SH-SY5Y (cell line): ENCODE measurements around the gene GLI2.

ENCODE experiments used
- GATA2 ChIP-seq: IDR thresholded peaks from 2 replicates; pipeline ENCODE4 v1.6.1; 2011; ENCODE audit warnings: mild to moderate bottlenecking, low read depth, low read length
- GATA3 ChIP-seq: IDR thresholded peaks from 2 replicates; pipeline ENCODE4 v1.6.1; 2011; ENCODE audit warnings: low read depth, mild to moderate bottlenecking, low read length, moderate library complexity

The GLI2 gene

DNA sequence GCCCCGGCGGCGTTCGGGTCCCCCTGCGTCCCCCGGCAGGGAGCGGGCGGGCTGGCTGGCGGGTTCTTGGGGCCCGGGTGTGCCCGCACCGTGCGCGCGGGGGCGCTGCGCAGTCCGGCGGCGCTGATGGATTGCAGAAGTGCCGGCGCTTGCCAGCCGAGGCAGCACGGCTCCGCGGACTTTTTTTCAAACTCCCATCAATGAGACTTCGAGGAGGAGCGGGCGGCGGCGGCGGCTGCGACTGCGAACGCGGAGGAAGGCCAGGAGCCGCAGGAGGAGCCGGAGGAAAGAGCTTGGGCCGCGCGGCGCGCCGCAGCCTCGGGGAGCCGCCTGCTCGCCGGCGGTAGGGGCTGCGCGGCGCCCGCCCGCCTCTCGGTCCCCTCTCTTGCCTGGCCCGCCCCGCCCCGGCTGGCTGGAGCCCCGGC is at the start of gene GLI2:
GLI2 (plus strand) TSS at position 123 of the 425 bp plus-strand sequence. CDS start 61,453 bp downstream, outside the sequence.
- TF ChIP-seq GATA2 (no peak), GATA3 (no peak)

DNA sequence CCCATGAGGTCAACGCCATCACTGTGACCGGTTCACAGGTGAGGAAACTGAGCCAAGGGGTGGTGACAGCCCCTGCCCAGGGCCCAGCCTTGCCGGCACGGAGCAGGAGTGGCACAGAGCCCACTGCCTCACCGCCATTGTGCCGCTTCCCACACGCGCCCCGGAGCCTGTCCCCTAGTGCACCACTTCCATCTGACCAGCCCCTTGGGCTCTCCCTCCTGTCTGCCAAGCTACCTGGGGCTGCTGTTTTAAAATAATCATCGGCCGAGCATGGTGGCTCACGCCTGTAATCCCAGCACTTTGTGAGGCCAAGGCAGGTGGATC is 49.7 kb upstream of the GLI2 start:
- TF ChIP-seq GATA2 (no peak), GATA3 (no peak)

DNA sequence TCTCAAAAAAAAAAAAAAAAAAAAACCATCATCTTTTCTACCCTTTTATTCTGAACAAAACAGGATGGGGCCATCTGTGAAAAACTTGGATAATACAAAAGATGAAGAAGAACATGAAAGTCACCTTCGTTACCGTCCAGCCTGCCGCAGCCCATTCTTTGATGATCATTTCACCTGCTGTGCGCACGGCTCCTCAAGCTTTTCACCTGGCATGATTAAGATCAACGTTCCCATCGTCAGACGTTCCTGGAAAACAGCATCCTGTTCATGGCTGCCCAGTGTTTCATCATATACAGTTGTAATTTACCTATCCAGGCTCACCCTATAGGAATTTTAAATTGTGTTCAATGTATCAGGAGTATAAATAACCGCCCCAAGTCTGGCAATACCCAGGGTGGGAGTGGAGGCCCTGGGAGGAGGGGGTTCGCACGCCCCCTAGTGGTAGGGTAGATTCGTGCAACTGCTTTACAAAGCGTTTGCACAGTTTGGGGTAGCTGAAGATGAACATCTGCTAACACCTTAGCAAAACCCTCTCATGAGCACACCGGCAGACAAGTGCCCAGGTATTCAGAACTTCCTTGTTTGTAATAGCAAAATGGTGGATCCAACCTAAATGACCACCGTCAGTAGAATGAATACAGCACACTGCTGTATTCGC is 49.0 kb upstream of the GLI2 start:
- TF ChIP-seq GATA2, result no peak
- TF ChIP-seq GATA3, result no peak

DNA sequence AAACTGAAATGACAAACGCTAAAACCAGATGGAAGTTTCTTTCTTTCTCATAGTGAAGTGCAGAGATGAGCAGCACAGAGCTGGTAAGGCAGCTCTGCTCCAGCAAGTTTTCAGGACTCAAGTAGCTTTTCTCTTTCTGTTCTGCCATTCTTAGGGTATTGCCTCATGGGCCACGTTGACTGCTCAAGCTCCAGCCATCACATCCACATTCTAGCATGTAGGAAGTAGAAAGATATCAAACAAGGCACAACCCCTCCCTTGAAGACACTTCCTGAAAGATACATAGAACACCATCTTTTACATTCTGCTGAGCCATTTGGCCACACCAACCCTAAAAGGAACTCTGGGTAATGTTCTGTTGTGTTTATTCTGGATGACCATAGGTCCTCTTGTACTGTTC is 48.5 kb upstream of the GLI2 start:
- TF ChIP-seq GATA2, result no peak
- no peak for TF ChIP-seq GATA3

DNA sequence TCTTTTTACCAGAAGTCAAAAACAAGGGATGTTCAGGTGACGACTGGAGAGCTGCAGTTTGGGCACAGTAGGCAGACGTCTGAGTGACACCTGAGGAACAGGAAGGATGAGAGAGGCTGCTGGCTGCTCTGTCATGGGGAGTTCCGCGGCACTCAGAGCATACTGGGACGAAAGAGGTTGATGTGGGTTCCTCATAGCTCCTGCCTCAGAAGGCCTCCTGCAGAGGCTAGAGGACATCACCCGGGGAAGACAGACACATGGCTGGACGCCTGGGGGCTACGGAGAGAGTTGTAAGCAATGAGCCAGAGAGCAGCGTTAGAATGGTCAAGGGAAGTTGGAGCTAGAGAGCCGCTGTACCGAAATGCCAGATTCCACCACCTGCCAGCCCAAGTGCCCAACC is 45.1 kb upstream of the GLI2 start:
- TF ChIP-seq GATA2 (no peak), GATA3 (no peak)

DNA sequence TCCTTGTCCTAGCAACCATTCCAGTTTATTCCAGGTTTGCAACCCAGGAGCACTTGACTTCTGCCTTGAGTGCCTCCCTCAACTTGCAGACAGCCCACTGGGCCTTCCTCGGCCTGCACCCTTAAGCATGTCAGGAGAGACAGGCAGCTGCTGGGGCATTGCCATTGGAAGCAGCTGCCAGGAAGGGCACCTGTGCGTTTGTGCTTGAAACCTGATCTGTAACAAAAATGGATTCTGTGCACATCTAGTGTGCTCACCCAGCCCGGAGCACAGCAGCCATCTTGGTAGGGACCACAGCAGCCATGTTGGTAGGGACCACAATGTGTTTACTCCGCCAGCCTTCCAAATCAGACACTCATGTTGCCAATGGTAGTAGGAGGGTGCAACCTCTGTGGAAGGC is 44.3 kb upstream of the GLI2 start:
- TF ChIP-seq GATA3 (no peak), GATA2 (no peak)

DNA sequence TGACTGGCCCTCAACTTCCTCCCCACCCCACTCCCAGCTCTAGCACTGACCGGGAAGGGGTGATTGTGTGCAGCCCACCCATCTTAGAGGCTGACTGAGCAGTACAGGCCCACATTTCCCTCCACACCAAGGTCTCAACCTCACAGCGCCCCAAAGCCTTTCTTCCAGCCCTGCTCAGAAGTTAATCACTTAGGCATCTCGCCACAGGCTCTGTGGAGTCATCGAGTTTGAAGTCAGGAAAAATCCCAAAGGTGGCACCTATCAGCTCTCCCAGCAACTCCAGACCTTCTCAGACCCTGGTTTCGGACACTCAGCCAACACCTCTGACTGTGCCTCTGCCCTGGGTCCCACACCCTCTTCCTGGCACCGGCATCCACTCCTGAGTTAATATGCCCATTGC is 43.0 kb upstream of the GLI2 start:
- TF ChIP-seq GATA2, result no peak
- TF ChIP-seq GATA3, result no peak

DNA sequence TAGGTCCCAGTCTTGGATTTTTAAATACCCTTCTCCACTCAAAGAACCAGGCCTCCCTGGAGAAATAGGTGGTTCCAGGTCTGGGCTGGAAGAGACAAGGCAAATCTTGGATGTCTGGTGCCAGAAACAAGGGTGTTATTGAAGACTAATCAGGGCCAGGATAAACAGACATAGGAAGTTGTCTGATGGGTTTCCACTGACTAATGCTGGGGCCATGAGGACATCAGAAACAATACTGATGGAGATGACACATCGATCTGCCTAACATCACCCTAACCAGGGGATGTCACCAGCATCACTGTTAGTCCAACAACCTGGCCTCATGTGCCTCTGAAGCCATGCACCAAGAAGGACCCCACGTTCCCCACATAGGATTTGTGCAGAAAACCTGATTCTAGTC is 42.5 kb upstream of the GLI2 start:
- TF ChIP-seq GATA2 (no peak), GATA3 (no peak)

DNA sequence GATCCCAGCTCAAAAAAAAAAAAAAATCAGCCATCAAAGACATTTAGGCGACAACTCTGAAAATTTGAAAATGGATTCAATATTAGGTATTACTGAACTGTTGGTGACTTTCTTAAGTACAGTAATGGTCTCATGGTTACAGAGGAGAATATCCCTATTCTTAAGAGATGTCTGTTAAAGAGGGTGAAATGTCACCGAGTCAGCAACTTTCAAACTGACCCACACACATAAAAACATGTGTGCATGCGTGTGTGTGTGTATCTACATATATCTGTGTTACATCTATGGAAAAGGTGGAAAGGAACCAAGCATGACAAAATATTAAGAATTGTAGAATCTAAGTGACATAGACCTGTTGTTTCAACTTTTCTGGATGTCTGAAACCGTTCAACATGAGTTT is 41.6 kb upstream of the GLI2 start:
- TF ChIP-seq GATA3 (no peak), GATA2 (no peak)

DNA sequence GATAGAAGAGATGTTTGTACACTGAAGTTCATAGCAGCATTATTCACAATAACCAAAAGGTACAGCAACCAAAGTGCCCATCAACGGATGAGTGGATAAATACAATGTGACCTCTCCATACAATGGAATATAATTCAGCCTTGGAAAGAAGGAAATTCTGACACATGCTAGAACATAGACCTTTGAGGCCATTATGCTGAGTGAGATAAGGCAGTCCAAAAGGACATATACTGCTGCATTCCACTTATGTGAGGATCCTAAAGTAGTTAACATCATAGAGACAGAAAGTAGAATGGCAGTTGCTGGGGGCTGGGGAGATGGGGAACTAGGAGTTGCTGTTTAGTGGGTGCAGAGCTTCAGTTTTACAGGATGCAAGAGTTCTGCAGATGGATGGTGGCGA is 38.2 kb upstream of the GLI2 start:
- no peak for TF ChIP-seq GATA2
- TF ChIP-seq GATA3, result no peak

DNA sequence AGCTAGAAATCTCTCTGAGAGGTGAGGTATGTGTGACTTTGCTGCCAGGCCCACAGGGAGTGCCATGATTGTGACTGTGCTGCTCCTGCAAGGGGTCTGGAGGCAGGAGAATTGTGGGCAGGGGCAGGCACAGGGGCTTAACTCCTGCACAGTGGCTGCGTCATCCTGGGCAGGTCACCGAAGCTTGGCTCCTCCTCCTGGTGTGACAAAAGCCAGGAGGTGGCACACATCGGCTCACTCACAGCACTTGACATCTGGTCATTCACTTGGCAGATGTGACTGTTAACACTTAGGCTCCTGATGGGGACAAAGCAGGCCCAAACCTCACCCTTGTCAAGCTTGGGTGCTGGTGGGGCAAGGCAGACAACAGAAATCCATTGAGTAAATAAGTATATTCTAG is 36.4 kb upstream of the GLI2 start:
- no peak for TF ChIP-seq GATA2
- TF ChIP-seq GATA3, result no peak

DNA sequence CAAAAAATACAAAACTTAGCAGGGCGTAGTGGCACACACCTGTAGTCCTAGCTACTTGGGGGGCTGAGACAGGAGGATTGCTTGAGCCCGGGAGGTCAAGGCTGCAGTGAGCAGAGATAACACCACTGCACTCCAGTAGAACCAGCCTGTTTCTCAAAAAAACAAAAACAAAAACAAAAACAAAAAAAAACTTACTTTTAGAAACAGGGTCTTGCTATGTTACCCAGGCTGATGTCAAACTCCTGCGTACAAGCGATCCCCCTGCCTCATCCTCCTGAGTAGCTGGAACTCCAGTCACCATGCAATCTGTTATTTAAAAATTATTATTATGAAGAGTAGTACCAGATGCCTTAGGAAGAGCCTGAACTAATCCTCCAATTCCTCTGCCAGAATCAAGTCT is 35.0 kb upstream of the GLI2 start:
- TF ChIP-seq GATA2, result no peak
- TF ChIP-seq GATA3, result no peak

DNA sequence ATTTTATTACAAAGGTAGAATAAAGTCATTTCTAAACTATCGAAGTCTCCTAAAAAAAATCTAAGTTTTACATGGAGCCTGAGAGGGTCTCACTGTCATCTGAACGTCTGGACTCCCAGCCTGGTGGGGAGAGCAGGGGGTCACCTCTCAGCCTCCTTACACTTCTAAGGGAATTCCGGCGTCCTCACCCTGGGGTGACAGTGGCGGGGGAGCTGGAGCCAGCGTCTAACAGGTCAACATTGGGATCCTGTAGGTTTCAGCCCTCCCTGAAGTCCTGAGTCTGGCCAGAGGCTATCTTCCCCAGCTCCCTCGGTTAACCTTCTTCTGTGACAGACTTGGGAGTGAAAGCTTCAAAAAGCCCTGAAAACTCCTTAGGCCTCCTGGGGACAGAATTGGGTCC is 34.6 kb upstream of the GLI2 start:
- no peak for TF ChIP-seq GATA2
- TF ChIP-seq GATA3, result no peak

DNA sequence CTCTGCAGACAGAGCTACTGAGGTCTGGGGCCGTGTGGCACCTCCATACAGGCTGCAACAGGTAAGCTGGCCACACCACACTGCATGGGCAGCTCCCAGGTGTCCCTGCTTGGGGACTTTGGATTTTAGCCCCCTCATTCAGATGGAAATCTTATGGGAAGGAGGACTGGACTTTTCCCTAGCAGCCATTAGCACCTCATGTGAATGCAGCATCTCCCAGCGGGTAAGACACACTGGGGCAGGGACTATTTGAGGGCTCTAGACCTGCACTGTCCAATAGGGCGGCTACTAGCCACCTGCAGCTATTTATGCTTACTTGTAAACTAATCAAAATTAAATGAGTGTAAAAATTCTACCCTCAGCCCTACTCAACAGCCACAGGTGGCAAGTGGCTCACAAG is 34.2 kb upstream of the GLI2 start:
- no peak for TF ChIP-seq GATA3

DNA sequence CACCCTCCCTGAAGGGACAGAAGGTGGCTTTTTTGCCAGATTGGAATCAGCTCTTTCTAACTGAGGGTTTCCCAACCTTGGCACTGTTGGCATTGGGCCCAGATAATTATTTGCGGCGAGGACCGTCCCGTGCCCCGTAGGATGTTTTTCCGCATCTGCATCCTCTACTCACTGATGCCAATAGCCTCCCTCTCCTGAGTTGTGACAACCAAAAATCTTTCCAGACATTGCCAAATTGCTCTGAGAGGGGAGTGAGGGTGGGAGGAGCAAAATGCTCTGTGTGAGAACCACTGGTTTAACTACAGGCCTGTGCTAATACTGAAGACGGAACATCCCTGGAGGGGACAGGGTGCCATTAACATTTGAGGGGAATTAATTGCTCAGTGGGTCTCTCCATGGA is 33.6 kb upstream of the GLI2 start:
- no peak for TF ChIP-seq GATA2
- TF ChIP-seq GATA3, result no peak

DNA sequence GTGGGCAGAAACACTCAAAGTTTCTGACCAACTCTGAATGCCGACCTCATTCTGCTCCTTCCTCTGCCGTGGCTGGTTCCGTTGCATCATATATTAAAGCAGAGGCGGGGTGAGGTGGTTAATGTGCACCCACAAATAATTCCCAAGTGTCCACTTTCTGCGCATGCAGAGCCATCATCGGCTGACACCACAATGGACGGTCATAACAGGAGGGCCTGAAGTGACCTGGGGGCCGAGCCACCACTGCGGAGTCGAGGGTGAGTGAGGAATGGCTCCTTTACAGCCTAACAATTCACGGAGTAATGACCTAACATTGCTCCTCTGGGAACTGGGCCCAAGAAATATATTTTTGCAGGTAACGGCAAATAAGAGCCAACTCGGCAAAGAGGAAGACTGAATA is 32.9 kb upstream of the GLI2 start:
- no peak for TF ChIP-seq GATA3
- TF ChIP-seq GATA2, result no peak

DNA sequence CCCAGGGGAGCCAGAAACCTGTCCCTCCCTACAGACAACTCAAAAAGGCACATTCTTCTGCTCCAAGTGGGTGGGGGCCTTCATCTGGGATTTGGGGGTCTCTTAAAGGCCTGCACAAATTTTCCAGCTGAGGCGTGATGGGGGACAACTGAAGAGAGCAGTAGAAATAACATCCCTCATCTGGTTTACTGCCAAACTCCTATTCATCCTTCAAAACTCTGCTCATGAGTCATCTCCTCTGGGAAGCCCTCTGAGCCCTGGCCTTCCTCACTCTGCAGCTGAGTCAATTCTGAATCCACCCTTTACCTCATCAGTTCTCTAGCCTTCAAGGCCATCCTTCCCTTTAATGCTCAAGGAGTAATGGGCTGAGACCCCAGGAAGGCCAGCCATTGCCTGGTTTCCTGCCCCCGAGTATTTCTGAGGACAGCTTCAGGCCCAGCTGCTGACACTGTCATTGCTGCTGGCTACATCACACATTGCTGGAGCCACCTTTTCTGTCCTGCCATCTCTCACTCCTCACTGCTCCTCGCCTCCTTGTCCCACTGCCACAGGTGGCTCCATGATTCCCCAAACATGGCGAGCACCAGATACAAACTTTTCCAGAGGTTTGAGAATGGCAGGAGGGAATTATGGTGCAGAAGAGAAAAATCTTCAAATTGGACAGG is 32.2 kb upstream of the GLI2 start:
- TF ChIP-seq GATA3 (no peak), GATA2 (no peak)
